Measurements from ENCODE around the gene XBP1.
A peak's percentile ranks its signal among the peaks of the same experiment; 100 is the strongest.
"Not testable (repeated sequence)": the region's sequence is repeated elsewhere in the genome, so short reads cannot be mapped to it uniquely, and the experiment has no call there.

The XBP1 gene

GRCh38 chr22:28817919-28818859, 17.8 kb upstream of the XBP1 start:
- DNase-seq (ENCODE audit: low read depth in 2 of 2) = no peak

- DNase-seq (ENCODE audit: low read depth in 2 of 2) = no peak
These were observed 16.7 kb upstream of the XBP1 start for GRCh38 chr22:28817064-28817463.

DNA sequence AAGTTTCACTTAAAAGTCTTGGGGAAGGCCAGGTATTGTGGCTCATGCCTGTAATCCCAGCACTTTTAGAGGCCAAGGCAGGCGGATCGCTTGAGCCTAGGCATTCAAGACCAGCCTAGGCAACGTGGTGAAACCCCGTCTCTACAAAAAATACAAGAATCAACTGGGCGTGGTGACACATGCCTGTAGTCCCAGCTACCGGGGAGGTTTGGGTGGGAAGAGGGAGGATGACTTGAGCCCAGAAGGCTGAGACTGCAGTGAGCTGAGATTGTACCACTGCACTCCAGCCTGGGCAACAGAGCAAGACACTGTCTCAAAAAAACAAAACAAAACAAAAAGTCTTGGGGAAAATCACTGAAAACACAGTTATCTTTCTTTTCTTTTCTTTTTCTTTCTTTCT, 15.4 kb upstream of the XBP1 start:
- no peak for DNase-seq (ENCODE audit: low read depth in 2 of 2)

DNA sequence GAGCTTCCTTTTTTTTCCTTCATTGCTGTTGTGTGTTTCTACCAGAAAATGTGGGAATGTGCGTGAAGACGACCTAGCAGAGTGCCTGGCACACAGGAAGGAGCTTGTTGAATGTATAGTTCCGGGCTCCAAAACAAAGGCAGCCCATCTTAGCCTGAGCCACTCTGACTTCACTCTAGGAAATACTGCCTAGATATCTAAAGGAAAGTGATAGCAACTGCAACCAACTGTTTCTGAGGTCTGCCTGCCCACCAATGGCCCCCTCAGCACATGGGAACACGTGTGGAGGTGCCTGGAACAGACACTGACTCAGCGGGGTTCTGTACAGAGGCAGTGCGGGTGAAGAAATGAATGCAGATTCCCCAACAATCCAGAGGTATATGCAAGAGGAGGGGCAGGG, 14.7 kb upstream of the XBP1 start:
- no peak for DNase-seq (ENCODE audit: low read depth in 2 of 2)

DNA sequence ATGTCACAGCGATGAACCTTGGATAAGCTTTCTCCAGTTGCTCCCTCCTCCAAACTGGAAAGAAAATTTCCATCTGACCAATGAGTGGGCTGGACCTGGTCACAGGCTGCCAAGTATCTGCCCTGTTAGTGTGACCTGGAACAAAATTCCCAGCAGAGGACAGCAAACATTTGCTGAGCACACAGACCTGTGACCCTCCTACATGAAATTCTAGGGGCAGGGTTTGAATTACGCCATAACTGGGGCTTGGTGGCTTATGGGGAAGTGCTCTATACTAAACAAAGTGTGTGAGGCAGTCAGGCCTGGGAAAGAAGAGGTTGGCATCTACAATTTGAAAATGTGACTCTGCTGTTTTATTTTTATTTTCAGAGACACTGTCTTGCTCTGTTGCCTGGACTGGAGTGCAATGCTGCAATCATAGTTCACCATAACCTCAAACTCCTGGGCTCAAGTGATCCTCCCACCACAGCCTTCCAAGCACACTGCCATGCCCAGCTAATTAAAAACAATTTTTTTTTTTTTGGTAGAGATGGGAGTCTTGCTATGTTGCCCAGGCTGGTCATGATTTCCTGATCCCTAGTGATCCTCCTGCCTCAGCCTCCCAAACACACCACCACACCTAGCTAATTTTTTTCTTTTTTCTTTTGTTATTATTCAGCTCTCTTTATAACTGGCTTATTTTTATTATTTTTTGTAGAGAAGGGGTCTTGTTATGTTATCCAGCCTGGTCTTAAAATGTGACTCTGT, 13.6 kb upstream of the XBP1 start:
- DNase-seq (ENCODE audit: low read depth in 2 of 2) = no peak

- no peak for DNase-seq (ENCODE audit: low read depth in 2 of 2)
These were observed 12.1 kb upstream of the XBP1 start for GRCh38 chr22:28812516-28812915.

- no peak for DNase-seq (ENCODE audit: low read depth in 2 of 2)
These were observed 10.6 kb upstream of the XBP1 start for GRCh38 chr22:28810821-28811491.

- no peak for DNase-seq (ENCODE audit: low read depth in 2 of 2)
These were observed 8.5 kb upstream of the XBP1 start for GRCh38 chr22:28808716-28809355.

GRCh38 chr22:28805426-28805825, 5.1 kb upstream of the XBP1 start:
- DNase-seq (ENCODE audit: low read depth in 2 of 2) = not testable (repeated sequence)

DNA sequence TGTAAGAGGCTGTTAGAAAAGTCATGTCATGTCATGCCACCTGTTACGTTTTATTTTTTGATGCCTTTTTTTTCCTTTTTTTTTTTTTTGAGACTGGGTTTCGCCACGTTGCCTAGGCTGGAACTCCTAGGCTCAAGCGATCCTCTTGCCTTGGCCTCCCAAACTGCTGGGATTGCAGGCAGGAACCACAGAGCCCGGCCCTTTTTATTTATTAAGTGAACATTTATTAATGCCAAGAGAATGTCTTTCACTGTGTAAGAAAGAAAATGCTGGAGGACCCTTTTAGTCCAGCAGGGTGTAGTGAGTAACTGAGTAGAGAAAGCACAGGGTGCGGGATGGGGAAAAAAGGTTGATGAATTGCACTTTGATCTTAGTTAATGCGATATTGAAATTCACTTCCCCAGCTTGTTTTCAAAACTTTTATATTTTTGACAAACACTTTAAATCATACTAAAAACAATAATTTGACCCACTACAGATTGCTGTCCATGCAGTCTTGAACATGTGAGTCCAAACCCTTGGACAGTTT, 2.3 kb upstream of the XBP1 start:
- no peak for DNase-seq (ENCODE audit: low read depth in 2 of 2)

DNA sequence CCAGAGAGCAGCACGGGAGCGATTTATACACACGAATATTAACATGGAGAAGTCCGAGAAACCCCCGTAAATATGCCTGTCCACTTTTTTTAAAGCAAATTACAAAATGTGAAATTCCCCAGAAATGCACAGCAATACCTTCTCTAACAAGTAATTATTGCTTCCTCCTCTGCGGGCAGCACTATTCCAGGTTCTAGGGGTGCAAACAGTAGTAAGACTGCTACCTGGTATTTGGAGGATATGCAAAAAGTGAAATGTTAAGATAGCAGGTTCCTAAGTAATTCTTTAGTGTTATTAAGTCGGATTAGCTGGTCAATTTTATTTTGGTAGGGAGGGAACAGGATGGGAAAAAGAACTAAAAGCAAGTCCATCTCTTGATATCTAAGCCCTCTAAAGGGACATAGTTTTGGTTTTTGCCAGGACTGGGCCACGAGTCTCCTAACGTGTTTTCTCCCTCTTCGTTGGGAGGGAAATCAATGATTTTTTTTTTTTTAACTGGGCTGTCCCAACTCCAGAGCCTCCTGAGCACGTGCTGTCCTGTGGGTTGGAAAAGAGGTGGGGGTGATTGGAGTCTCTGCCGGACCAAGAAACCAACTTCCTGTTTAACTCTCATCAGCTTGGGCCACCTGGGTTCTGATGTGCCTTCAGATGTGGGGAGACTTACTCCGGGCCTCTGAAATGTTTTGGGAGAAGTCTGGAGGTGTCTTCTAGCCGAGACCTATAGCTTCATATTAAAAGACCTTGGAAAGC, 1.7 kb upstream of the XBP1 start:
- DNase-seq (ENCODE audit: low read depth in 2 of 2) = no peak

DNA sequence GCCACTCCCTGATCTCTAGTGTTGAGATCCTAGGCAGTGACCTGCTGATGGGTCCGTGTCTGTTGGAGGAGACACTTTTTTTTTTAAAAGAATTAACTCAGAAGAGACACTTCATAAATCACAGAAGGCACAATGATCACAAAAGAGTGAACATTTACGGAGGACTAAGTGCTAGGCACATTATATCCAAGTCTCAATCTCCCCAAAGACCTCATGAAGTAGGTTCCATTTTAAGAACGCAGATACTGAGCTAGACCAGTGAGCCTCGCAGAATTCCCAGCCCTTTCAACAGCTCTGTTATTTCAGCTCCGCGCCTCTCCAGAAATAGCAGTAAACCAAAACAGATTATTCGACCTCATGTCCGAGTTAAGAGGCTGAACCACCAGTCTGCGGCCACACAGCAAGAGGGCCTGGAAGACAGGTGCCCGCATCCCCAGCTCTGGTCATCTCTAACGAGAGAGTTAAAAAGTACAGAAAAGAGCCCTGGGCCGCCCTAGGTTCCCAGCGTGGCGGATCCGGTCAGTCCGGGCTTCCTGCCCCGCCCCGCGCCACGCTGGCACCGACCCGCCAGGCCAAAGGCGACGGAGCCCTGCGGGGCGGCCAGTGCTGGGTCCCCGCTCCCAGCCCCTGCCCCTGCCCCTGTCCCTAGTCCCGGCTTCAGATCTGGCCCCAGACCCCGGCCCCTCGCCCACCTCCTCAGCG, 612 bp downstream of the XBP1 start:
- DNase-seq (ENCODE audit: low read depth in 2 of 2) = peak in 1 of 2 experiments; percentile 6

GRCh38 chr22:28798810-28799605, 1.4 kb downstream of the XBP1 start:
- peak; percentile 88 to 90 for DNase-seq (ENCODE audit: low read depth in 2 of 2)

DNA sequence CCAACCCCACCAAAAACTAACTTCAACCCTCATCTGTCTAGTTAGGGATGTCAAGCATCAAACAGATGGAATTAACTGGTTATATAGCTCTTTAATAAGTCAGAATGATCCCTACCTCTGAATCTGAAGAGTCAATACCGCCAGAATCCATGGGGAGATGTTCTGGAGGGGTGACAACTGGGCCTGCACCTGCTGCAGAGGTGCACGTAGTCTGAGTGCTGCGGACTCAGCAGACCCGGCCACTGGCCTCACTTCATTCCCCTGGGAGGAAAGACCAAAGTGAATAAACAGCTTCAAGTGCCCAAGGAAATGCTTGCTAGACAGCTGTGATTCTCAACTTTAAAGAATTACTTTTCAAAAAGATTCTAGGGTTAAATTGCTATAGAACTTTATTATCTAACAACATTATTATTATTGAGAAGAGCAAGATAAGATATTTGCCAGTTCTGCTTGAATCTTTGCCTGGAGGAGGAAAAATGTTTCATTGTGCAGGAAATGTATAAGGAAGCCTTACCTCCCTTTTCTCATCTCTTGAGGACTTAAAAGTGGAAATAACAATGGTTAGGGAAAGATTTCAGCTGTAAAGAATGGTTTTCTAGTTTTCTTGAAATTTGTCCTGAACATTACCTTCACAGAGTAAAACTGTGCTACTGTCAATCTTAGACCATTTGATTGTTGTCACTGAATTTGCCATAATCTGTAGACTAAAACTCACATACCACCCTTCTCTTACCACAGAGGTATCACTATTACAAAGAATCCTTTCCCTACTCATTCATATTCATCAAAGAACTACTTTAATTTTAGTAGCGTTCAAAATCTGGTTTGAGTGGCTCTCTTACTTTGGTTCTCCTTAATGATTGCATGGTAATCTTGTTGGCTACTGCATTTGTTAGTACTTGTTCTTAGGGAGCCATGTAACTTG, 4.2 kb downstream of the XBP1 start:
- no peak for DNase-seq (ENCODE audit: low read depth in 2 of 2)

GRCh38 chr22:28795071-28795693, 5.2 kb downstream of the XBP1 start:
- DNase-seq (ENCODE audit: low read depth in 2 of 2) = no peak

GRCh38 chr22:28793976-28794584, 6.3 kb downstream of the XBP1 start:
- DNase-seq (ENCODE audit: low read depth in 2 of 2) = no peak
